CD4-positive, alpha-beta T cell (primary cell): ENCODE data around the gene ANKRD28. TPM values are rescaled to one million over a fixed set of nuclear protein-coding genes. Genes with fewer than 3 reads are reported as not detected.

Experiments
- ATAC-seq: fragments of 200-7000 bp; cut with Tn5 transposase; one replicate; pipeline ENCODE4 v1.10.0; 2022; ENCODE audit warnings: mild to moderate bottlenecking; ENCODE audit not compliant: poor library complexity
- CTCF ChIA-PET: fragments of 350-600 bp; sonication (Branson Sonifier 250); formaldehyde crosslinking; loops from one replicate; lab custom pipeline; 2021; ENCODE audit warnings: antibody characterized with exemption, inconsistent platforms; lab: Charles Lee
- POLR2A ChIA-PET: fragments of 350-600 bp; sonication (Branson Sonifier 250); formaldehyde crosslinking; loops from one replicate; lab custom pipeline; 2021; ENCODE audit warnings: antibody characterized with exemption, inconsistent platforms; lab: Charles Lee
- DNase-seq, 14 experiments: peaks; one replicate each; pipeline ENCODE4 v3.0.0-alpha.2; 2013 to 2020; ENCODE audit warnings: mixed read lengths in 2 of 14
- H3K27ac ChIP-seq, 2 donors: one replicate each; pipeline versions ENCODE4 v1.5.1 to v1.7.0; 2013; ENCODE audit warnings: low read length in 2 of 2, low read depth in 1 of 2, mild to moderate bottlenecking in 1 of 2
- H3K27me3 ChIP-seq, 2 experiments: 1 replicate in 1 of 2; 2 replicates in 1 of 2; pipeline versions ENCODE4 v1.6.1 to v1.7.0; 2013; ENCODE audit warnings: low read length in 2 of 2, control low read depth in 1 of 2, mild to moderate bottlenecking in 1 of 2, moderate library complexity in 1 of 2; ENCODE audit not compliant: insufficient read depth in 2 of 2, control insufficient read depth in 1 of 2
- H3K36me3 ChIP-seq: one replicate; pipeline ENCODE4 v1.6.1; 2013; ENCODE audit warnings: low read length, control low read depth; ENCODE audit not compliant: insufficient read depth
- H3K4me1 ChIP-seq: one replicate; pipeline ENCODE4 v1.6.1; 2013; ENCODE audit warnings: low read length, control low read depth; ENCODE audit not compliant: insufficient read depth
- H3K4me3 ChIP-seq: one replicate; pipeline ENCODE4 v1.5.1; 2013; ENCODE audit warnings: mild to moderate bottlenecking, low read length, moderate library complexity
- H3K9me3 ChIP-seq, 2 experiments: 1 replicate in 1 of 2; 2 replicates in 1 of 2; pipeline versions ENCODE4 v1.6.1 to v1.7.0; 2013; ENCODE audit warnings: low read length in 2 of 2, mild to moderate bottlenecking in 2 of 2, control low read depth in 1 of 2, moderate library complexity in 1 of 2; ENCODE audit not compliant: control insufficient read depth in 1 of 2, insufficient read depth in 1 of 2
- H3K27ac Mint-ChIP-seq: one replicate; pipeline ENCODE4 v1.8.0; 2020; ENCODE audit warnings: mixed read lengths
- H3K27me3 Mint-ChIP-seq: one replicate; pipeline ENCODE4 v1.8.0; 2021; ENCODE audit warnings: mixed read lengths
- H3K36me3 Mint-ChIP-seq: one replicate; pipeline ENCODE4 v1.8.0; 2021; ENCODE audit warnings: low read depth, mixed read lengths
- H3K4me1 Mint-ChIP-seq: one replicate; pipeline ENCODE4 v1.8.0; 2021; ENCODE audit warnings: low read depth, mixed read lengths
- H3K4me3 Mint-ChIP-seq: one replicate; pipeline ENCODE4 v1.8.0; 2020; ENCODE audit warnings: mild to moderate bottlenecking, mixed read lengths
- H3K9me3 Mint-ChIP-seq: one replicate; pipeline ENCODE4 v1.8.0; 2020; ENCODE audit warnings: mixed read lengths
- intact Hi-C, 2 experiments: fragments of 100-400 bp; cut with DNase I in 1 of 2; cut with micrococcal nuclease in 1 of 2; formaldehyde crosslinking; loops; one replicate each; pipeline versions ENCODE4 v1.15.1 to v1.9.0; 2023 to 2025; cut with DNase I, micrococcal nuclease
- total RNA-seq, 174 experiments: library from RNA in 2 of 174; stranded (reverse) in 2 of 174; gene quantifications; one replicate each; pipeline ENCODE4 v1.2.3 and lab custom pipeline; 2021 to 2026
- TF ChIP-seq, protein P1 (sequence below): fragments of 200-600 bp; IDR thresholded peaks from one replicate; pipeline ENCODE4 v1.8.0; 2022; ENCODE audit warnings: antibody characterized with exemption, mild to moderate bottlenecking

The ANKRD28 gene
- total RNA-seq, 2 experiments from 2014 or later: 36.6 to 43.1 TPM

DNA sequence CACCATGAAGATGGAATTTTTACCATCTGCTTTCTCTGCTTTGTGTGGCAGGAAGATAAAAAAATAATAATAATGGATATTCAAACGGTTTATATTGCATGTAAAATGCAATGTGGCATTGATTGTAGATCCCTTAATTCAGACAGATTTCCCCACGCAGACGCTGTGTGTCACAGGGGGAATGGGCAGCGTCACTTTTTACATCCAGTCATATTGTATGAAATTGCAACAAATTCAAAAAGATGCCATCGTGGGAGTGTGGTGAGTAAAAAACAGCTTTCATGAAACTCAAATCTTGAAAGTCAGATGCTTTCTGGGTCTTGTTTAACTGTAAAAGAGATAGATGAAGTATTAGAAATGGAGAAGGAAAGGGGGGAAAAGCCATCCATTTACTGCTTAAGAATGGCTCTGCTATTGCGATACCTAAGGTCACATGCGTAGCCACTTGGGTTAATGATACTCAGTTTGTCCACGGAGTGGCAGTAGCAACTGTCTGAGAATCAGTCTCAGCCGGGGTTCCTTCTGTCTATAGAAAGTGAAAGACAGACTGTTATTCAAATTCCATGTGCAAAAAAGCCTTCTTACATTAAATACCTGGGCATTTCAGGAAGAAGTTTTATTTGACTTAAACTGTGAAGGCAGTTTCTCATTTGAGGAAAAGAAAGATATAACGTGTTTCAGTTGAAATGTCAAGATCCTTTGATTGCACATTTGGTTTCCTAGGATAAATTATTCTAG, 167.8 kb downstream of the ANKRD28 start:
- peak overlapping the region; percentile 3 for H3K4me3 ChIP-seq

DNA sequence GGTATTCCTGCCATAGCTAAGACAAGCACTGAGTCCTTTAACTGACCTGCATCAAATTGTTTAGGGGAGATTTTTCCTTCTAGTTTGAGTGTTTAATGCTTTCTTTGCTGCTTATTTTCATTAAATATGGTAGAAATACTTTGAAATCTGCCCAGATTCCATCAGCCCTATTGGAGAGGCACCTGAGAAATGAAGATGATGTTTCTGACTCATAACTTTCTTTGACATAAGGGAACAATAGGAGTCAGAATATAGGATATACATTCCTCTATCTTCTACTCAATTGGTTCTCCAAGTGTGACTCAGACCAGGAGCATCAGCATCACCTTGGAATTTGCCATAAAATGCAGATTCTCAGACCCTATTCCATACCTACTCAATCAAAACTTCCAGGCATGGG, 168.8 kb downstream of the ANKRD28 start:
- H3K4me3 ChIP-seq: no peak overlapping the region
- H3K9me3 ChIP-seq: no peaks in the 10 kb centered on the region

More for the DNA sequence above, 167.8 kb downstream of the ANKRD28 start:
- H3K27ac ChIP-seq: no peak overlapping the region
- no peaks in the 10 kb centered on the region for H3K36me3 ChIP-seq
- ChIA-PET CTCF (interaction anchor here (0.5 to 1.1 kb wide), 4 partner anchors 167 to 638 kb away, joined by 3 to 5 read pairs (median 4); partner anchors contain the start of gene ANKRD28), POLR2A (interaction anchor here (1.1 kb wide), 2 partner anchors 29 to 182 kb away, joined by 3 to 5 read pairs; partner anchors contain the start of genes BTD and HACL1)
- intact Hi-C loops: loop anchor here (1.0 to 10.0 kb wide), 7 partner anchors 17 to 915 kb away; no protein-coding TSS in a partner anchor
- no peaks in the 10 kb centered on the region for H3K27me3 Mint-ChIP-seq
- peaks cover 6% of the 10 kb centered on the region for H3K36me3 Mint-ChIP-seq
- no peaks in the 10 kb centered on the region for H3K27me3 ChIP-seq
- H3K9me3 ChIP-seq: no peaks in the 10 kb centered on the region
- peak overlapping the region; percentile 40 for H3K27ac Mint-ChIP-seq
- peaks cover 21% of the 10 kb centered on the region for H3K4me1 Mint-ChIP-seq
- peak; percentile 100 for ATAC-seq
- H3K4me3 Mint-ChIP-seq: peak overlapping the region; percentile 35
- peaks cover 15% of the 10 kb centered on the region for H3K4me1 ChIP-seq
- TF ChIP-seq, protein P1, sequence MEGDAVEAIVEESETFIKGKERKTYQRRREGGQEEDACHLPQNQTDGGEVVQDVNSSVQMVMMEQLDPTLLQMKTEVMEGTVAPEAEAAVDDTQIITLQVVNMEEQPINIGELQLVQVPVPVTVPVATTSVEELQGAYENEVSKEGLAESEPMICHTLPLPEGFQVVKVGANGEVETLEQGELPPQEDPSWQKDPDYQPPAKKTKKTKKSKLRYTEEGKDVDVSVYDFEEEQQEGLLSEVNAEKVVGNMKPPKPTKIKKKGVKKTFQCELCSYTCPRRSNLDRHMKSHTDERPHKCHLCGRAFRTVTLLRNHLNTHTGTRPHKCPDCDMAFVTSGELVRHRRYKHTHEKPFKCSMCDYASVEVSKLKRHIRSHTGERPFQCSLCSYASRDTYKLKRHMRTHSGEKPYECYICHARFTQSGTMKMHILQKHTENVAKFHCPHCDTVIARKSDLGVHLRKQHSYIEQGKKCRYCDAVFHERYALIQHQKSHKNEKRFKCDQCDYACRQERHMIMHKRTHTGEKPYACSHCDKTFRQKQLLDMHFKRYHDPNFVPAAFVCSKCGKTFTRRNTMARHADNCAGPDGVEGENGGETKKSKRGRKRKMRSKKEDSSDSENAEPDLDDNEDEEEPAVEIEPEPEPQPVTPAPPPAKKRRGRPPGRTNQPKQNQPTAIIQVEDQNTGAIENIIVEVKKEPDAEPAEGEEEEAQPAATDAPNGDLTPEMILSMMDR: peak; percentile 75
- H3K9me3 Mint-ChIP-seq: no peaks in the 10 kb centered on the region
- peak in 13 of 14 experiments; percentile 29 to 86 (median 46) for DNase-seq

More for the DNA sequence above, 168.8 kb downstream of the ANKRD28 start:
- ChIA-PET POLR2A (interaction anchor here (0.7 kb wide), 1 partner anchor 884 kb away, joined by 3 read pairs; no protein-coding TSS in a partner anchor), CTCF (no interaction called here)
- Mint-ChIP-seq H3K27me3 (no peaks in the 10 kb centered on the region), H3K27ac (no peak overlapping the region), H3K4me1 (peaks cover 26% of the 10 kb centered on the region), H3K9me3 (no peaks in the 10 kb centered on the region), H3K4me3 (no peak overlapping the region), H3K36me3 (peaks cover 9% of the 10 kb centered on the region)
- DNase-seq: no peak
- H3K27me3 ChIP-seq: no peaks in the 10 kb centered on the region
- no peaks in the 10 kb centered on the region for H3K36me3 ChIP-seq
- no peak for ATAC-seq
- TF ChIP-seq, protein P1: no peak
- intact Hi-C loops: loop anchor here in 1 of 2 experiments (10.0 kb wide), 2 partner anchors 416 to 916 kb away; no protein-coding TSS in a partner anchor
- H3K27ac ChIP-seq: no peak overlapping the region
- H3K4me1 ChIP-seq: peaks cover 21% of the 10 kb centered on the region
